Mucosa of stomach (tissue), 1 donor: Measurements from ENCODE around the gene RABAC1.

Experiments used
- H3K27me3 ChIP-seq: one replicate; pipeline ENCODE4 v1.7.0; 2013; ENCODE audit warnings: mild to moderate bottlenecking, low read length; ENCODE audit not compliant: control insufficient read depth, insufficient read depth
- H3K36me3 ChIP-seq: one replicate; pipeline ENCODE4 v1.7.0; 2013; ENCODE audit warnings: low read length; ENCODE audit not compliant: control insufficient read depth, insufficient read depth
- H3K4me1 ChIP-seq: one replicate; pipeline ENCODE4 v1.7.0; 2013; ENCODE audit warnings: mild to moderate bottlenecking, low read length; ENCODE audit not compliant: control insufficient read depth, insufficient read depth
- H3K4me3 ChIP-seq: one replicate; pipeline ENCODE4 v1.7.0; 2013; ENCODE audit warnings: low read length
- H3K9ac ChIP-seq: one replicate; pipeline ENCODE4 v1.7.0; 2013; ENCODE audit warnings: mild to moderate bottlenecking, low read length, moderate library complexity
- H3K9me3 ChIP-seq: one replicate; pipeline ENCODE4 v1.7.0; 2013; ENCODE audit warnings: mild to moderate bottlenecking, low read length, moderate library complexity; ENCODE audit not compliant: control insufficient read depth
- donor health status: Pancreatic carcinoma.

RABAC1 gene

GRCh38 chr19:41912899-41913537 lies 46.1 kb downstream of the RABAC1 start:
- Histone ChIP-seq H3K4me1 (no peaks in the 10 kb centered on the region), H3K9ac (no peak overlapping the region), H3K27me3 (peaks cover 74% of the 10 kb centered on the region), H3K4me3 (no peak overlapping the region), H3K36me3 (no peaks in the 10 kb centered on the region), H3K9me3 (no peaks in the 10 kb centered on the region)

- Histone ChIP-seq H3K4me1 (peaks cover under 1% of the 10 kb centered on the region), H3K4me3 (no peak overlapping the region), H3K9ac (no peak overlapping the region), H3K36me3 (no peaks in the 10 kb centered on the region), H3K27me3 (peaks cover 65% of the 10 kb centered on the region), H3K9me3 (no peaks in the 10 kb centered on the region)
These were observed 47.0 kb downstream of the RABAC1 start for GRCh38 chr19:41911889-41912731.

GRCh38 chr19:41910992-41911888 lies 47.9 kb downstream of the RABAC1 start:
- H3K4me1 ChIP-seq, result peaks cover 9% of the 10 kb centered on the region
- peaks cover under 1% of the 10 kb centered on the region for H3K36me3 ChIP-seq
- no peak overlapping the region for H3K4me3 ChIP-seq
- H3K9ac ChIP-seq, result no peak overlapping the region
- peaks cover 56% of the 10 kb centered on the region for H3K27me3 ChIP-seq
- no peaks in the 10 kb centered on the region for H3K9me3 ChIP-seq

- Histone ChIP-seq H3K9ac (no peak overlapping the region), H3K4me3 (no peak overlapping the region), H3K36me3 (peaks cover 8% of the 10 kb centered on the region), H3K9me3 (no peaks in the 10 kb centered on the region), H3K27me3 (peaks cover 48% of the 10 kb centered on the region), H3K4me1 (peaks cover 18% of the 10 kb centered on the region)
These were observed 48.7 kb downstream of the RABAC1 start for GRCh38 chr19:41910240-41910991.

GRCh38 chr19:41909706-41910105 lies 49.4 kb downstream of the RABAC1 start:
- Histone ChIP-seq H3K27me3 (peaks cover 44% of the 10 kb centered on the region), H3K4me3 (no peak overlapping the region), H3K9me3 (no peaks in the 10 kb centered on the region), H3K36me3 (peaks cover 8% of the 10 kb centered on the region), H3K4me1 (peaks cover 25% of the 10 kb centered on the region), H3K9ac (no peak overlapping the region)

- Histone ChIP-seq H3K27me3 (peaks cover 37% of the 10 kb centered on the region), H3K9me3 (no peaks in the 10 kb centered on the region), H3K4me3 (no peak overlapping the region), H3K36me3 (peaks cover 8% of the 10 kb centered on the region), H3K4me1 (peaks cover 30% of the 10 kb centered on the region), H3K9ac (no peak overlapping the region)
These were observed 50.2 kb downstream of the RABAC1 start for GRCh38 chr19:41908724-41909464.

- H3K36me3 ChIP-seq, result peaks cover 16% of the 10 kb centered on the region
- peaks cover 30% of the 10 kb centered on the region for H3K27me3 ChIP-seq
- no peak overlapping the region for H3K9ac ChIP-seq
- no peak overlapping the region for H3K4me3 ChIP-seq
- H3K9me3 ChIP-seq, result no peaks in the 10 kb centered on the region
- peaks cover 38% of the 10 kb centered on the region for H3K4me1 ChIP-seq
These were observed 51.0 kb downstream of the RABAC1 start for GRCh38 chr19:41907994-41908615.

GRCh38 chr19:41906916-41907680 lies 52.0 kb downstream of the RABAC1 start:
- peaks cover 26% of the 10 kb centered on the region for H3K36me3 ChIP-seq
- no peak overlapping the region for H3K9ac ChIP-seq
- H3K4me3 ChIP-seq, result no peak overlapping the region
- no peaks in the 10 kb centered on the region for H3K9me3 ChIP-seq
- H3K27me3 ChIP-seq, result peaks cover 21% of the 10 kb centered on the region
- peaks cover 47% of the 10 kb centered on the region for H3K4me1 ChIP-seq
